Suprapubic skin (tissue), 4 donors: ENCODE data around the gene PTBP1.

Experiments used
- POLR2A ChIP-seq, 2 donors: fragments of 450-650 bp; IDR thresholded peaks; one replicate each; pipeline ENCODE4 v1.6.1; 2017; ENCODE audit warnings: antibody characterized with exemption in 2 of 2, mild to moderate bottlenecking in 2 of 2, moderate library complexity in 2 of 2
- POLR2AphosphoS5 ChIP-seq, 3 donors: sonication (generic); formaldehyde crosslinking; IDR thresholded peaks; one replicate each; pipeline ENCODE4 v1.6.1; 2017; ENCODE audit warnings: antibody characterized with exemption in 3 of 3

DNA sequence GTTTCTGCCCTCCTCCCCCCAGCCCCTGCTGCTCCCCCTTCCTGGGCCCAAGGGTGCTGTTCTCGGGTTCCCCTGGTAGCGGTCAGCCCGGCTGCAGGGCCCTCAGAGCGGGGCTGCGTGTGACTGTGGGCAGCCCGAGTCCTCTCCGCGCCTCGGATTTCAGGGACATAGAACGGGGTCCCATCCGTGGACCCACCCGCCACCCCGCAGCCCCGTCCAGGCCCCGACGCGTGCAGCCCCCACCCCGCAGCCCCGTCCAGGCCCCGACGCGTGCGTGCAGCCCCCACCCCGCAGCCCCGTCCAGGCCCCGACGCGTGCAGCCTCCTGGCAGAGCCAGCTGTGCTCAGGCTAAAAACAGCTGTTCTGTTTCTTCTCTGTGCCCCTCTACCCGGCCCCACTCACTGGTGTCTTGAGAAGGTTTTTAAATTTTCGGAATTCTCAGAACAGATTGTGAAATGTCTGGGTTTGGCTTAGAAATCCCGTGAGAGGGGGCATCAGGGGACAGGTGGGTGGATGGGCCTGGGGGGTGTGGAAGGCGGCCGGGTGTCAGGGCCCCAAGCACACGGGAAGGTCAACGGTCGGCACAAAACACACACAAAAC is 38.1 kb downstream of the PTBP1 start:
- TF ChIP-seq POLR2A (IDR thresholded peaks at IDR 0.05) (no peak), POLR2AphosphoS5 (IDR thresholded peaks at IDR 0.05) (no peak)
